ENCODE measurements around the gene EFNA4.

The EFNA4 gene

DNA sequence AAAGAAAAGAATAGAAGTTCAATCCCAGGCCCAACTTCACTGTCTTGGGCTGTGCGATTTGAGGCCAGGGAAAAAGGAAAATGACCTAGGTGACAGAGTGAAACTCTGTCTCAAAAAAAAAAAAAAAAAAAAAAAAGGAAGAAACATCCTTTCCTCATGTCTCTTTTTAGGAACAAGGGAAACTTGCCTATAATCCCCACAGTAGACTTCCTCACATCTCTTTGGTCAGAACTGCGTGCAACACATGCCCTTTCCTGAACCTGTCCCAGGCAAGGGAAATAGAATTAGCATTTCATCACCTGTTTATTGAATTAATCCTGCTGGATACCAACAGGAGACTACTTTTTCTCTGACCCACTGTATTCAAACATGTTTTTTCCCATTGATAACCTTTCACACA lies 27.6 kb upstream of the EFNA4 start:
- Histone ChIP-seq H3K9ac (ENCODE audit: low read length) (no peak overlapping the region), H3K4me1 (ENCODE audit: control insufficient read depth, low read depth, low read length) (no peaks in the 10 kb centered on the region), H3K27me3 (ENCODE audit: control insufficient read depth, insufficient read depth, low read length) (no peaks in the 10 kb centered on the region), H3K27ac (ENCODE audit: low read length) (no peak overlapping the region), H3K4me3 (ENCODE audit: low read length) (no peak overlapping the region), H3K36me3 (ENCODE audit: control insufficient read depth, low read depth, low read length) (no peaks in the 10 kb centered on the region), H3K9me3 (ENCODE audit: control insufficient read depth, low read depth, low read length) (no peaks in the 10 kb centered on the region)

DNA sequence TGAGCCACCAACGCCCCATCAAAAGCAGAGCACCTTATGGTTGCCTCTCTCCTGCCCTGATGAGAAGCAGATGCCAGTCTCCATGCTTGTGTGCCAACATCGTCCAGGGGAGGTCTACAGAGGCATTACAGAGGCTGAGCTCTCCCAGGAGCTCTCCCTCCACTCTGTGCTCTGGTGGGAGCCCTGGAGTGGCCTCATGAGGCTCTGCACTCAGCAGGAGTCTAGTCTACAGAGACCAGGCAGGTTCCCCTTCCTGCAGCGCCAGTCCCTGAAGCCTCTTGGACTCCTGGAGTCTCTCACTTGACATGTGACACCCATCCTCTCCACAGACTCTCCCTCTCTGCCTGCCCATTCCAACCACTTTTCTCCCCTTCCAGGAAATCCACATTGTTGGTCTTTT lies 26.5 kb upstream of the EFNA4 start:
- Histone ChIP-seq H3K36me3 (ENCODE audit: control insufficient read depth, low read depth, low read length) (no peaks in the 10 kb centered on the region), H3K4me1 (ENCODE audit: control insufficient read depth, low read depth, low read length) (no peaks in the 10 kb centered on the region), H3K9me3 (ENCODE audit: control insufficient read depth, low read depth, low read length) (no peaks in the 10 kb centered on the region), H3K4me3 (ENCODE audit: low read length) (no peak overlapping the region), H3K9ac (ENCODE audit: low read length) (no peak overlapping the region), H3K27me3 (ENCODE audit: control insufficient read depth, insufficient read depth, low read length) (no peaks in the 10 kb centered on the region), H3K27ac (ENCODE audit: low read length) (no peak overlapping the region)

DNA sequence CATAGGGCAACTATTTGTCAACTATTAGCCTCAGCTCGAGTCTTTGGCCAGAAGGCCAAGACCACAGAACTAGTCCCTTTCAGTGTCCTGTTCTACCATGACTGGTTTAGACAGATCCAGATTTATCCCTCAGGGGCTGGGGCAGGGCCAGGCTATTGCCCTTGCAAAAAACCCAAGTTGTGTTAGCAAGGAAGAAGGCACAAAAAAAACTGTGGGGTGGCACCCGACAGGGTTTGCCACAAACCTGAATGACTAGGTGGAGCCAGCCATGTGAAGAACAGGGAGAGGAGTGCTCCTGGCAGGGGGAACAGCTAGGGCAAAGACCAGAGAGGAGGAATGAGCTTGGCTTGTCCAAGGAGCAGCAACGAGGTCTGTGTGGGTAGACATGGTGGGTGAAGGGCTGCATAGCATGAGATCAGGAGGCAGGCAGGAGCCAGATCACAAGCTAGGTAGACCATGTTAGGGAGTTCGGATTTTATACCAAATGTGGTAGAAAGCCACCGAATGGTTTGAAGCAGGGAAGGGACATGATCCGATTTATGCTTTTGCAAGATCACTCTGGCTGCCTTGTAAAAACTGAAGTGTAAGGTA lies 25.6 kb upstream of the EFNA4 start:
- Histone ChIP-seq H3K4me3 (ENCODE audit: low read length) (no peak overlapping the region), H3K9ac (ENCODE audit: low read length) (no peak overlapping the region), H3K27ac (ENCODE audit: low read length) (no peak overlapping the region), H3K4me1 (ENCODE audit: control insufficient read depth, low read depth, low read length) (no peaks in the 10 kb centered on the region), H3K36me3 (ENCODE audit: control insufficient read depth, low read depth, low read length) (no peaks in the 10 kb centered on the region), H3K27me3 (ENCODE audit: control insufficient read depth, insufficient read depth, low read length) (no peaks in the 10 kb centered on the region), H3K9me3 (ENCODE audit: control insufficient read depth, low read depth, low read length) (no peaks in the 10 kb centered on the region)

DNA sequence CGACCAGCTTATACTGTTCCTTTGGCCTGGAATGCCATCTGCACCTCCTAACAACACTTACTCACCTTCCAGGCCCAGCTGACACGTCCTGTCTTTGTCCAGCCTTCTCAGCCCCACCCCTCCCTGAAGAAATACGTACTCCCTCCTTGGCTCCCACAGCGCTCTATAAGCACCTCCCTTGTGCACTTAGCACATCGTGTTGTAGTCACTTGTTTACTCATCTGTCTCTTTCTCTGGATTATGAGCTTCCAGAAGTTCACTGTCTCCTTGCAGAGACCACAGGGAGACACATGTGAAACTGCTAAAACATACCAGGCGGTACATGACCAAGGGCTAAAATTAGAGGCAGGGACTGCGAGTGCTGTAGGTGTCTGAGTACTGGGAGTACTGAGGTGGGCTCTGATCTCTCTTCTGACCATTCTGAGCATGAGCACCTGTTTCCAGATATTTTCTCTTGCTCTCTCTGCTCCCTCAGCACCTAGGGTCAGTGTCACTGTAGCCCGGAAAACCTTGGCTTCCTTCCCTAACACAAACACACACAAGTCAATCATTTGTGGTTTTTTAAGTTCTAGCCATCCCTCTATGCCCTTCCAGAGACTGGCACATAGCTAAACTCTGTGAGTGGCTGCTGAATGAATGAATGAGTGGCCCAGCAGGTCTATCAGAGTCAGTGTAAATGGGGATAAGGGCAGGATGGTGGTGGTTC lies 24.8 kb upstream of the EFNA4 start:
- Histone ChIP-seq H3K4me1 (ENCODE audit: control insufficient read depth, low read depth, low read length) (no peaks in the 10 kb centered on the region), H3K9me3 (ENCODE audit: control insufficient read depth, low read depth, low read length) (no peaks in the 10 kb centered on the region), H3K36me3 (ENCODE audit: control insufficient read depth, low read depth, low read length) (no peaks in the 10 kb centered on the region), H3K27ac (ENCODE audit: low read length) (no peak overlapping the region), H3K27me3 (ENCODE audit: control insufficient read depth, insufficient read depth, low read length) (no peaks in the 10 kb centered on the region), H3K4me3 (ENCODE audit: low read length) (no peak overlapping the region), H3K9ac (ENCODE audit: low read length) (no peak overlapping the region)

DNA sequence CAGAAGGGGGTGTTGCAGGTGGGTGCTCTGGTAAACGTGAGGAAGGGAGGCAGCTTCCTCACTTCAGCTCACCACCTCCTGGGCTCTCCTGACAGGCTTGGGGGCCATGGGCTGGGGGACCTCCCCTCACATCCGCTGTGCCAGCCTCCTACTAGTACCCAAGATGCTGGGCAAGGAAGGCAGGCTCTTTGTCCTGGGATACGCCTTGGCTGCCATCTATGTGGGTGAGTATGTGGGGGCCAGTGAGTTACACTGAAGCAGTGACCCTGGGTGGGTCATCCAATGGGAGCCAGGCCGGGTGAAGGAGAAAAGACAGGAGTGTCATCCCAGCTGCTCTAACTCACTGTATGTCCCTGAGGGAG lies 24.3 kb upstream of the EFNA4 start:
- no peak overlapping the region for H3K27ac ChIP-seq (ENCODE audit: low read length)

DNA sequence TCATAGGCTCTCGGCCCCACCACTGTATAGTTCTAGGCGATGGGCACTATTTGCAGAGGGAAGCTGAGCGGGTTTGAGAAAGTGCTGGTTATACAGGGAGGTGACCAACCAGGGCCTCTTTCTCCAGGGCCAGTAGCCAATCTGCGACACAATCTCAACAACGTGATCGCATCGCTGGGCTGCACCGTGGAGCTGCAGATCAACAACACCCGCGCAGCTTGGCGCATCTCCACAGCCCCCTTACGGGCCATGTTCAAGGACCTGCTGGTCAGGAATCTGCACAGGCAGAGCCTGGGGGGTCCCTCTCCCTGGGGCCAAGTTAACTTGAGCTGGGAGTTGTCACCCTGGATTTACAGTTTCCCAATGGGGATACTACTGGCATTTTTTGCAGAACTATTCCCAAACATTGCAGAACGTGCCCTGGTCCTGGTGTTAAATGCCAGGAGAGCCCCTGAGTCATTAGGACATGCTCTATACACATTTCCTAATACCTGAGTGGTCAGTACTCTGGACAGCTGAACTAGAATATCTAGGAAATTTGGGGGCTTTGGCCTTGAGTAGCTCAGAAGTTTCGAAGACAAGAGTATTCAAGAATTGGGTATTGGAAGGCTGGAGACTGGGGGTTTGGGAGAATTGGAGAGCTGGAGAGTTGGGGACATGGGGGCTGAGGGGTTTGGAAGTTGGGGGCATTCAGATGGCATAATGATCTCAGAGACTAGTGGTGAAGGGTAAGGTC lies 23.0 kb upstream of the EFNA4 start:
- Histone ChIP-seq H3K4me3 (ENCODE audit: low read length) (no peak overlapping the region), H3K9me3 (ENCODE audit: control insufficient read depth, low read depth, low read length) (no peaks in the 10 kb centered on the region), H3K27me3 (ENCODE audit: control insufficient read depth, insufficient read depth, low read length) (no peaks in the 10 kb centered on the region), H3K4me1 (ENCODE audit: control insufficient read depth, low read depth, low read length) (peaks cover 7% of the 10 kb centered on the region), H3K27ac (ENCODE audit: low read length) (no peak overlapping the region), H3K9ac (ENCODE audit: low read length) (no peak overlapping the region), H3K36me3 (ENCODE audit: control insufficient read depth, low read depth, low read length) (no peaks in the 10 kb centered on the region)

More for the DNA sequence above, 24.3 kb upstream of the EFNA4 start:
- H3K36me3 ChIP-seq (ENCODE audit: control insufficient read depth, low read depth, low read length) = no peaks in the 10 kb centered on the region
- no peaks in the 10 kb centered on the region for H3K27me3 ChIP-seq (ENCODE audit: control insufficient read depth, insufficient read depth, low read length)
- H3K9me3 ChIP-seq (ENCODE audit: control insufficient read depth, low read depth, low read length) = no peaks in the 10 kb centered on the region
- no peaks in the 10 kb centered on the region for H3K4me1 ChIP-seq (ENCODE audit: control insufficient read depth, low read depth, low read length)
- no peak overlapping the region for H3K4me3 ChIP-seq (ENCODE audit: low read length)
- H3K9ac ChIP-seq (ENCODE audit: low read length) = no peak overlapping the region

DNA sequence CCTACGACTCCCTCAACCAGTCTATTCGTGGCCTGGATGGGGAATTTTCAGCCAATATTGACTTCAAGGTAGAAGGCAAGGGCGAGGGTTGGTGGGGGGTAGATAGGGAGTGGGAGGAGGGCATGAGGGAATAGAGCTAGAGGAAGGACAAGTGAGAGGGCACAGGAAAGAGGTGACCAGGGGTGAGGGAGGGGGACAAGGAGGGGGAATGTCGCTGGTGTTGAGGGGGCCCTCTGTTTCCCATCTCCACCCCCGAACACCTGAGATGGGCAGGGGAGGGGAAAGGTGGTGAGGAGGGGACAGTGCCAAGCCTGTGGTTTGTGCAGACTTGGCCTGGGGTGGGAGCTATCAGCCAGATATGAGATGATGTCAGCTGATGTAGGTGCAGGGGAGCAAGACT lies 20.8 kb upstream of the EFNA4 start:
- Histone ChIP-seq H3K27me3 (ENCODE audit: control insufficient read depth, insufficient read depth, low read length) (no peaks in the 10 kb centered on the region), H3K9me3 (ENCODE audit: control insufficient read depth, low read depth, low read length) (no peaks in the 10 kb centered on the region), H3K9ac (ENCODE audit: low read length) (no peak overlapping the region), H3K27ac (ENCODE audit: low read length) (no peak overlapping the region), H3K36me3 (ENCODE audit: control insufficient read depth, low read depth, low read length) (no peaks in the 10 kb centered on the region), H3K4me1 (ENCODE audit: control insufficient read depth, low read depth, low read length) (peaks cover 7% of the 10 kb centered on the region), H3K4me3 (ENCODE audit: low read length) (no peak overlapping the region)

DNA sequence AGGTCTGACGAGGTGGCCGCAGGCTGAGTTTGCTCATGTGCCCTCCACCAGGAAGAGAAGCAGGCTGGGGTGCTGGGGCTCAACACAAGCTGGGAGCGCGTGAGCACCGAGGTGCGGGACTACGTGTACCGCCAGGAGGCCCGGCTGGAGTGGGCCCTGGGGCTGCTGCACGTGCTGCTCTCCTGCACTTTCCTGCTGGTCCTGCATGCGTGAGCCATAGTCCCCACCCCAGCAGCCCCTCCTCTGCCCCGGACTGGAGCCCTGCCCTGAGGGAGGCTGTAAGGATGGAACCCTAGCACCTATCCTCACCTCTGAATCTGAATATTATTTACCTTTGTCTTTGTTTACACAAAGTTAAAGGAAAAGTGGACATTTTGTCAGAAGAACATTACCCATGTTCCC lies 20.2 kb upstream of the EFNA4 start:
- H3K4me3 ChIP-seq (ENCODE audit: low read length) = no peak overlapping the region
- H3K27ac ChIP-seq (ENCODE audit: low read length) = no peak overlapping the region
- no peak overlapping the region for H3K9ac ChIP-seq (ENCODE audit: low read length)
- H3K4me1 ChIP-seq (ENCODE audit: control insufficient read depth, low read depth, low read length) = peaks cover 7% of the 10 kb centered on the region
- no peaks in the 10 kb centered on the region for H3K9me3 ChIP-seq (ENCODE audit: control insufficient read depth, low read depth, low read length)
- no peaks in the 10 kb centered on the region for H3K36me3 ChIP-seq (ENCODE audit: control insufficient read depth, low read depth, low read length)
- H3K27me3 ChIP-seq (ENCODE audit: control insufficient read depth, insufficient read depth, low read length) = no peaks in the 10 kb centered on the region

DNA sequence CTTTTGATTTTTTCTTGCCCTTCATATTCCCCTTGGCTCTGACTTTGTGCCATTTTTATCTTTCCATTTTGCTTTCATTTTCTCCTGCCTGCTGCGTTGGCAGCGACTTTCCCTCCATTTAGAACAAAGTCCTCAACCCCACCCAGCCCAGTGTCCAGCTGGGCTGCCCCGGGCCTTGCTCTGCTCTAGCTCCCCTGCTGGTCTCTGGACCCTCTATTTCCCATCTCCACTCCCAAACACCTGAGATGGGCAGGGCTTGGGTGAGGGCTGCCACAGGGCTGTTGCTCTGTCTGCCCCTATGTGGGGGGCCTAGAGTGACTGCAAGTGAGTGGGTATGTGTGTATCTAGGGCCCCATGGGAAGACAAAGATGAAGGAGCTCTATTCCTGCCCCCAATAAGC lies 19.7 kb upstream of the EFNA4 start:
- no peaks in the 10 kb centered on the region for H3K27me3 ChIP-seq (ENCODE audit: control insufficient read depth, insufficient read depth, low read length)
- no peak overlapping the region for H3K27ac ChIP-seq (ENCODE audit: low read length)
- H3K9ac ChIP-seq (ENCODE audit: low read length) = no peak overlapping the region
- no peaks in the 10 kb centered on the region for H3K9me3 ChIP-seq (ENCODE audit: control insufficient read depth, low read depth, low read length)
- H3K4me3 ChIP-seq (ENCODE audit: low read length) = no peak overlapping the region
- no peaks in the 10 kb centered on the region for H3K36me3 ChIP-seq (ENCODE audit: control insufficient read depth, low read depth, low read length)
- H3K4me1 ChIP-seq (ENCODE audit: control insufficient read depth, low read depth, low read length) = peaks cover 7% of the 10 kb centered on the region

DNA sequence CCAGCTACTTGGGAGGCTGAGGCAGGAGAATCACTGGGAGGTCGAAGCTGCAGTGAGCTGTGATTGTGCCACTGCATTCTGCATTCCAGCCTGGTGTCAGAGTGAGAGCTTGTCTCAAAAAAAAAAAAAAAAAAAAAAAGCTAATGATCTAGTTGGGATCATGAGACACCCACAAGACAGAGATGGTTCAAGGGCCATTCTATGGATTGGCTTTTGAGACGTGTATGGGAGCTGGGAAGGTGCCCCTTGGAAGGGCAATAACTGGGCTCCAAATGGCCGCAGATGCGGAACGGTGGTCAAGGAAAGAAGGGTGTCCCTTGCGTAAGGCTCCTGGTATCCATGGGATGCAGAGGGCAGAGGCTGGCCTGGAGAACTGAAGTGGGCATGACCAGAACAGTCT lies 19.2 kb upstream of the EFNA4 start:
- Histone ChIP-seq H3K27me3 (ENCODE audit: control insufficient read depth, insufficient read depth, low read length) (no peaks in the 10 kb centered on the region), H3K4me3 (ENCODE audit: low read length) (no peak overlapping the region), H3K9me3 (ENCODE audit: control insufficient read depth, low read depth, low read length) (no peaks in the 10 kb centered on the region), H3K36me3 (ENCODE audit: control insufficient read depth, low read depth, low read length) (no peaks in the 10 kb centered on the region), H3K4me1 (ENCODE audit: control insufficient read depth, low read depth, low read length) (peaks cover 7% of the 10 kb centered on the region), H3K27ac (ENCODE audit: low read length) (no peak overlapping the region), H3K9ac (ENCODE audit: low read length) (no peak overlapping the region)

DNA sequence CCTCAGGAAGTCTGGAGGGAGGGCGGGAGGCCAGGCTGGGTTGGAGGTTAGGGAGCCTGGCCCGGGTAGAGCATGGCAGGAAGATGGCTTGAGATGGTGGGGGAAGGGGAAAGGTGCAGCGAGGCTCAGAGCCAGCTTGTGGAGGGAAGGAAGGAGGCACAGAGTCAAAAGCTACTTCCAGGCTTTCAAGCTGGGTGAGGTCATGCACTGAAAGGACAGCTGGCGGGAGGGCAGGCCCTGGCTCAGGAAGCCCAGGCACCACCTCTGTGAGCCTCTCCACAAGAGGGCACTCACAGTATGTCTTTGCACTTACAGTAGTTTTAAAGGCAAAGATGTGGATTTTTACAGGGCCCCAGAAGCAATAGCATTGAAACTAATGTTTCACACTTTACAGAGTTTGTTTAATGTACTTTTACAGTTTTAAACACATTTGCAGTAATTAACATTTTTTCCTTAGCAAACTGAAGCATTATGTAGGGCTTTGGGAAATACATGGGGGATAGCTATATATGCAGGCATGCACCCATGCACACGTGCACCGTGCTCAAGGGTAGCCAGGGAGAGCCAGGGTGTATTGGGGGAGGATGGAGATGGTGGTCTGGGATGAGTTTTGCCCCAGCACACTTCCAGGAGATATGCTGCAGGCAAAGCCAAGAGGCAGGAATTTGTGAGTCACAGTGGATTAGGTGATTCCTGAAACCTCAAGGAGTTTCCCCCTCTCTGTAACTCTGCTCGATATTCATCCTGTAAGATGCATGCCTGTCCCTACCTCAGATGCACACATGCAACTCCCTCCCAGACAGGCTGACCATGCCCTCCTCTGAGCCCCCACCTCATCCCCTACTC lies 18.5 kb upstream of the EFNA4 start:
- Histone ChIP-seq H3K27me3 (ENCODE audit: control insufficient read depth, insufficient read depth, low read length) (peaks cover 6% of the 10 kb centered on the region), H3K27ac (ENCODE audit: low read length) (no peak overlapping the region), H3K4me3 (ENCODE audit: low read length) (no peak overlapping the region), H3K9ac (ENCODE audit: low read length) (no peak overlapping the region), H3K36me3 (ENCODE audit: control insufficient read depth, low read depth, low read length) (no peaks in the 10 kb centered on the region), H3K4me1 (ENCODE audit: control insufficient read depth, low read depth, low read length) (peaks cover 11% of the 10 kb centered on the region), H3K9me3 (ENCODE audit: control insufficient read depth, low read depth, low read length) (no peaks in the 10 kb centered on the region)
